Neuronal stem cell (in vitro differentiated cells): ENCODE measurements around the gene CST3.

Source experiments
- DNase-seq: peaks from one replicate; pipeline ENCODE4 v3.0.0-alpha.2; 2013; ENCODE audit warnings: low spot score
- H2AFZ ChIP-seq: one replicate; pipeline ENCODE4 v1.6.1; 2013; ENCODE audit warnings: mild to moderate bottlenecking, low read length, inconsistent platforms
- H2AK5ac ChIP-seq: 2 replicates; pipeline ENCODE4 v1.6.1; 2013; ENCODE audit warnings: low read depth, mild to moderate bottlenecking, inconsistent platforms, low read length, moderate library complexity, mixed read lengths
- H2BK120ac ChIP-seq: 2 replicates; pipeline ENCODE4 v1.6.1; 2013; ENCODE audit warnings: low read depth, mild to moderate bottlenecking, inconsistent platforms, low read length, moderate library complexity, mixed read lengths
- H2BK12ac ChIP-seq: one replicate; pipeline ENCODE4 v1.6.1; 2013; ENCODE audit warnings: low read length, inconsistent platforms
- H2BK15ac ChIP-seq: 2 replicates; pipeline ENCODE4 v1.6.1; 2013; ENCODE audit warnings: mild to moderate bottlenecking, low read length, inconsistent platforms, mixed read lengths
- H2BK5ac ChIP-seq: one replicate; pipeline ENCODE4 v1.6.1; 2013; ENCODE audit warnings: inconsistent platforms, mild to moderate bottlenecking, low read length, moderate library complexity
- H3K14ac ChIP-seq: one replicate; pipeline ENCODE4 v1.6.1; 2013; ENCODE audit warnings: low read length, inconsistent platforms
- H3K18ac ChIP-seq: 2 replicates; pipeline ENCODE4 v1.6.1; 2013; ENCODE audit warnings: low read length, inconsistent platforms
- H3K23ac ChIP-seq: 2 replicates; pipeline ENCODE4 v1.6.1; 2013; ENCODE audit warnings: low read depth, mild to moderate bottlenecking, mixed read lengths, low read length, inconsistent platforms; ENCODE audit not compliant: poor library complexity
- H3K27ac ChIP-seq: replicated peaks from 3 replicates; pipeline ENCODE4 v1.5.1; 2013; ENCODE audit warnings: low read length, inconsistent platforms
- H3K27me3 ChIP-seq, 3 experiments: 2 replicates each; pipeline ENCODE4 v1.6.1; 2013; ENCODE audit warnings: low read length in 3 of 3, mild to moderate bottlenecking in 2 of 3, inconsistent platforms in 1 of 3, low read depth in 1 of 3, mixed read lengths in 1 of 3, moderate library complexity in 1 of 3; ENCODE audit not compliant: control insufficient read depth in 3 of 3, insufficient read depth in 3 of 3
- H3K36me3 ChIP-seq, 2 donors: replicated peaks in 1 of 2; 2 replicates each; pipeline ENCODE4 v1.6.1; 2013; ENCODE audit warnings: low read length in 2 of 2; ENCODE audit not compliant: control insufficient read depth in 2 of 2, insufficient read depth in 2 of 2
- H3K4ac ChIP-seq: 2 replicates; pipeline ENCODE4 v1.6.1; 2013; ENCODE audit warnings: inconsistent platforms, mild to moderate bottlenecking, low read length, moderate library complexity
- H3K4me1 ChIP-seq, 2 donors: 1 replicate in 1 of 2; 2 replicates in 1 of 2; pipeline ENCODE4 v1.6.1; 2013; ENCODE audit warnings: low read length in 2 of 2, low read depth in 1 of 2; ENCODE audit not compliant: control insufficient read depth in 2 of 2, insufficient read depth in 1 of 2
- H3K4me2 ChIP-seq: one replicate; pipeline ENCODE4 v1.6.1; 2013; ENCODE audit warnings: mild to moderate bottlenecking, low read length, inconsistent platforms; ENCODE audit not compliant: insufficient read depth, poor library complexity, severe bottlenecking
- H3K4me3 ChIP-seq, 2 donors: 2 replicates each; pipeline ENCODE4 v1.5.1; 2013; ENCODE audit warnings: low read length in 2 of 2, mild to moderate bottlenecking in 2 of 2, inconsistent platforms in 1 of 2, moderate library complexity in 1 of 2
- H3K79me1 ChIP-seq: one replicate; pipeline ENCODE4 v1.6.1; 2013; ENCODE audit warnings: low read depth, mild to moderate bottlenecking, inconsistent platforms, low read length, moderate library complexity
- H3K9ac ChIP-seq: one replicate; pipeline ENCODE4 v1.6.1; 2013; ENCODE audit warnings: mild to moderate bottlenecking, low read depth, low read length, inconsistent platforms; ENCODE audit not compliant: poor library complexity
- H3K9me3 ChIP-seq, 2 donors: replicated peaks in 1 of 2; 2 replicates each; pipeline versions ENCODE3 to v1.6.1; 2013; ENCODE audit warnings: low read length in 2 of 2, mild to moderate bottlenecking in 2 of 2, inconsistent platforms in 1 of 2, low read depth in 1 of 2, mixed read lengths in 1 of 2, moderate library complexity in 1 of 2; ENCODE audit not compliant: control insufficient read depth in 2 of 2, insufficient read depth in 1 of 2
- H4K8ac ChIP-seq: one replicate; pipeline ENCODE4 v1.6.1; 2013; ENCODE audit warnings: low read depth, mild to moderate bottlenecking, inconsistent platforms, low read length, moderate library complexity
- H4K91ac ChIP-seq: one replicate; pipeline ENCODE4 v1.6.1; 2013; ENCODE audit warnings: low read length, low read depth, mild to moderate bottlenecking, inconsistent platforms; ENCODE audit not compliant: poor library complexity
- WGBS, 2 donors: extraction: QIAGEN DNeasy Blood & Tissue Kit; methylation state at CpG; one replicate each; pipeline ENCODE4 v1.1.7; 2013; ENCODE audit warnings: missing lambda C conversion rate in 2 of 2, mixed read lengths in 1 of 2; ENCODE audit not compliant: insufficient read length in 2 of 2, insufficient replicate concordance in 1 of 2; ENCODE audit errors: extremely low coverage in 2 of 2; 5-methylcytosine and 5-hydroxymethylcytosine counted together

Gene CST3

GRCh38 chr20:23646106-23646873 lies 8.5 kb upstream of the CST3 start:
- Histone ChIP-seq H3K4me1 (peaks cover 0 to 1% of the 10 kb centered on the region in 2 donors), H3K9me3 (no peaks in the 10 kb centered on the region), H3K4me2 (no peak overlapping the region), H2AFZ (no peak overlapping the region), H3K23ac (no peak overlapping the region), H3K27me3 (peaks cover 0 to 8% (median 0%) of the 10 kb centered on the region in 3 experiments), H3K9ac (no peak overlapping the region), H3K18ac (no peak overlapping the region), H2BK5ac (no peak overlapping the region), H4K91ac (no peak overlapping the region), H2AK5ac (no peak overlapping the region), H4K8ac (no peak overlapping the region), H3K14ac (no peak overlapping the region), H3K4ac (no peak overlapping the region), H3K36me3 (no peaks in the 10 kb centered on the region), H2BK120ac (no peak overlapping the region), H3K27ac (no peak overlapping the region), H2BK12ac (no peak overlapping the region), H2BK15ac (no peak overlapping the region), H3K79me1 (no peaks in the 10 kb centered on the region), H3K4me3 (no peak overlapping the region)
- no peak for DNase-seq
- WGBS, 2 donors = no CpG with 5 or more reads among the region's 4 CpGs

GRCh38 chr20:23645575-23645974 lies 7.8 kb upstream of the CST3 start:
- no CpG with 5 or more reads among the region's 1 CpG for WGBS, 2 donors
- Histone ChIP-seq H3K4me2 (no peak overlapping the region), H2BK5ac (peak overlapping the region; percentile 30), H3K27ac (no peak overlapping the region), H3K79me1 (no peaks in the 10 kb centered on the region), H2AK5ac (no peak overlapping the region), H3K4me1 (peaks cover 0 to 1% of the 10 kb centered on the region in 2 donors), H3K4me3 (no peak overlapping the region), H3K9me3 (no peaks in the 10 kb centered on the region), H3K9ac (no peak overlapping the region), H4K91ac (no peak overlapping the region), H3K18ac (no peak overlapping the region), H4K8ac (no peak overlapping the region), H3K23ac (no peak overlapping the region), H3K27me3 (peaks cover 0 to 10% (median 0%) of the 10 kb centered on the region in 3 experiments), H3K4ac (no peak overlapping the region), H2BK120ac (no peak overlapping the region), H2BK12ac (no peak overlapping the region), H2BK15ac (no peak overlapping the region), H3K14ac (no peak overlapping the region), H3K36me3 (no peaks in the 10 kb centered on the region), H2AFZ (no peak overlapping the region)
- no peak for DNase-seq

GRCh38 chr20:23644164-23644563 lies 6.4 kb upstream of the CST3 start:
- Histone ChIP-seq H3K9me3 (no peaks in the 10 kb centered on the region), H2AK5ac (no peak overlapping the region), H3K27me3 (peaks cover 0 to 11% (median 0%) of the 10 kb centered on the region in 3 experiments), H3K79me1 (no peaks in the 10 kb centered on the region), H3K4me3 (no peak overlapping the region), H3K27ac (no peak overlapping the region), H3K4me2 (no peak overlapping the region), H4K91ac (no peak overlapping the region), H2AFZ (no peak overlapping the region), H3K4ac (no peak overlapping the region), H3K18ac (no peak overlapping the region), H2BK5ac (no peak overlapping the region), H2BK15ac (no peak overlapping the region), H3K23ac (no peak overlapping the region), H3K9ac (no peak overlapping the region), H3K4me1 (peaks cover 0 to 1% of the 10 kb centered on the region in 2 donors), H2BK120ac (no peak overlapping the region), H3K14ac (no peak overlapping the region), H2BK12ac (no peak overlapping the region), H3K36me3 (no peaks in the 10 kb centered on the region), H4K8ac (no peak overlapping the region)
- DNase-seq = no peak
- WGBS, 2 donors = no CpG with 5 or more reads among the region's 7 CpGs

- no peak overlapping the region for H2BK5ac ChIP-seq
- no peak overlapping the region for H2BK15ac ChIP-seq
- H3K9ac ChIP-seq = no peak overlapping the region
- no peak overlapping the region for H3K4me2 ChIP-seq
- H3K4me3 ChIP-seq = no peak overlapping the region
- H3K4me1 ChIP-seq = peaks cover 0 to 1% of the 10 kb centered on the region in 2 donors
- H2AFZ ChIP-seq = no peak overlapping the region
- no peak overlapping the region for H3K14ac ChIP-seq
- H3K4ac ChIP-seq = no peak overlapping the region
- no peak overlapping the region for H2AK5ac ChIP-seq
- WGBS, 2 donors = no CpG with 5 or more reads among the region's 6 CpGs
- H3K27me3 ChIP-seq = peaks cover 0 to 11% (median 0%) of the 10 kb centered on the region in 3 experiments
- no peak overlapping the region for H2BK120ac ChIP-seq
- no peaks in the 10 kb centered on the region for H3K79me1 ChIP-seq
- H3K36me3 ChIP-seq = no peaks in the 10 kb centered on the region
- H3K23ac ChIP-seq = no peak overlapping the region
- no peaks in the 10 kb centered on the region for H3K9me3 ChIP-seq
- no peak overlapping the region for H2BK12ac ChIP-seq
- no peak overlapping the region for H4K8ac ChIP-seq
- no peak overlapping the region for H3K18ac ChIP-seq
- no peak overlapping the region for H4K91ac ChIP-seq
- no peak for DNase-seq
- no peak overlapping the region for H3K27ac ChIP-seq
Measured at GRCh38 chr20:23643659-23644058, 5.9 kb upstream of the CST3 start.
